GM12873 (cell line): ENCODE data around the gene IGF1R.

Experiments
- CTCF ChIP-seq: IDR thresholded peaks from 2 replicates; pipeline ENCODE4 v1.5.1; 2012; ENCODE audit warnings: low read depth, mild to moderate bottlenecking, moderate library complexity, low read length, control low read depth; ENCODE audit not compliant: insufficient read depth; ENCODE audit errors: missing control alignments

The IGF1R gene

GRCh38 chr15:98717942-98718341 lies 69.6 kb downstream of the IGF1R start:
- no peak for TF ChIP-seq CTCF

- TF ChIP-seq CTCF: no peak
Observed at GRCh38 chr15:98718426-98719136, 70.2 kb downstream of the IGF1R start.

- TF ChIP-seq CTCF: no peak
Observed at GRCh38 chr15:98719137-98719740, 70.9 kb downstream of the IGF1R start.

GRCh38 chr15:98720031-98720430 lies 71.7 kb downstream of the IGF1R start:
- no peak for TF ChIP-seq CTCF

GRCh38 chr15:98720577-98721565 lies 72.5 kb downstream of the IGF1R start:
- TF ChIP-seq CTCF: no peak

DNA sequence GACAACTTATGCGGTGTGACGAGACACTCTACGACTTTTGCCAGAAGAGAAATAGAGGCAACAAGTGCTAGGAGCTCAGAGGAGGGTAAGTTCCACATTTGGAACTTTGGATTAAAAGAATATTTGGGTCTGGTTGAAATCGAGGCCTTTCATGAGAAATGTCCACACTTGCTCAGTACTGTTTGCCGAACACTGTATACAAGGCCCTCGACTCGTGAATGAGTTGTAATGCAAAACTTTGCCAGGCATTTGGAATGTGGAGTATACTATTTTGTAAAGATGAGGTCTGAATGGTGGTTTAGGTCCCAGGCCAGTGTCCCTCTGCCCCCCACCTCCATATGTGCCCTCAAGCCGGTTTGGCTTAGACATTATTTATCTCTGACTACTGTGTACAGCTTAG lies 73.9 kb downstream of the IGF1R start:
- no peak for TF ChIP-seq CTCF

GRCh38 chr15:98722645-98723044 lies 74.3 kb downstream of the IGF1R start:
- no peak for TF ChIP-seq CTCF
